Measurements from ENCODE around the gene IL31RA.

The IL31RA gene

GRCh38 chr5:55903121-55903701 is 52.1 kb downstream of the IL31RA start:
- DNase-seq (ENCODE audit: low spot score), result no peak

DNA sequence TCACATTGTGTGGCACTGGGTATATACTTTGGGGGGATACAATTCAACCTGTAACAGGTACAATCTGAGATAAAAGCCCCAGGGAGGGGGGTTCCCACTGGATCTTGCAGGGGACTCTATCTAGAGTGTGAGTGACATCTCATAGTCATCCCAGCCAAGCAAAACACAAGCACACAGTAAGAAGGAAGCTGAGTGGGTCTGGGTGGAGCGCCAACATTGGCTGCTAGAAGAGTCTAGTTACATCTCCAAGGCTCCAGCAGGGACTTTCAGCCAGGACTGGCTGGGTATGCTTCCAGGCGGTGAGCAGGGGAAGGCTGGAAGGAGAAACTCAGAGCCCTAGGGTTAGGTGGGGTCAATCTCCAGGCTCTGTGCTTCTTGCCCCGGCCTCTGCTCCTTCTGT is 53.0 kb downstream of the IL31RA start:
- peak; percentile 20 for DNase-seq (ENCODE audit: low spot score)

- no peak for DNase-seq (ENCODE audit: low spot score)
These were observed 54.1 kb downstream of the IL31RA start for GRCh38 chr5:55905251-55905650.

GRCh38 chr5:55907927-55908326 is 56.8 kb downstream of the IL31RA start:
- DNase-seq (ENCODE audit: low spot score), result no peak

DNA sequence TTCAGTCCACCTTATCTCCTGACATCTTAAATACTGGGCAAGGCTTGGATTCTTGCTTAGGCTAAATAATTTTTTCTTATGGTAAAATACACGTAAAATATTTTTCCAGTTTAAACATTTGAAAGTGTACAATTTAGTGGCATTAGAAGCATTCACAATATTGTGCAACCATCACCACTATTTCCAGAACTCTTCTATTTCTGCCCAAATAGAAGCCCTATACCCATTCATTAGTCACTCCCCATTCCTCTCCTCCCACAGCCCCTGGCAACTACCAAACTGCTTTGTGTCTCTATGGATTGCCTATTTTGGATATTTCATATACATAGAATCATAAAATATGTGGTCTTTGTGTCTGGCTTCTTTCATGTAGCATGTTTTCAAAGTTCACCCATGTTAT is 57.6 kb downstream of the IL31RA start:
- DNase-seq (ENCODE audit: low spot score), result no peak

- no peak for DNase-seq (ENCODE audit: low spot score)
These were observed 60.9 kb downstream of the IL31RA start for GRCh38 chr5:55911784-55912653.

DNA sequence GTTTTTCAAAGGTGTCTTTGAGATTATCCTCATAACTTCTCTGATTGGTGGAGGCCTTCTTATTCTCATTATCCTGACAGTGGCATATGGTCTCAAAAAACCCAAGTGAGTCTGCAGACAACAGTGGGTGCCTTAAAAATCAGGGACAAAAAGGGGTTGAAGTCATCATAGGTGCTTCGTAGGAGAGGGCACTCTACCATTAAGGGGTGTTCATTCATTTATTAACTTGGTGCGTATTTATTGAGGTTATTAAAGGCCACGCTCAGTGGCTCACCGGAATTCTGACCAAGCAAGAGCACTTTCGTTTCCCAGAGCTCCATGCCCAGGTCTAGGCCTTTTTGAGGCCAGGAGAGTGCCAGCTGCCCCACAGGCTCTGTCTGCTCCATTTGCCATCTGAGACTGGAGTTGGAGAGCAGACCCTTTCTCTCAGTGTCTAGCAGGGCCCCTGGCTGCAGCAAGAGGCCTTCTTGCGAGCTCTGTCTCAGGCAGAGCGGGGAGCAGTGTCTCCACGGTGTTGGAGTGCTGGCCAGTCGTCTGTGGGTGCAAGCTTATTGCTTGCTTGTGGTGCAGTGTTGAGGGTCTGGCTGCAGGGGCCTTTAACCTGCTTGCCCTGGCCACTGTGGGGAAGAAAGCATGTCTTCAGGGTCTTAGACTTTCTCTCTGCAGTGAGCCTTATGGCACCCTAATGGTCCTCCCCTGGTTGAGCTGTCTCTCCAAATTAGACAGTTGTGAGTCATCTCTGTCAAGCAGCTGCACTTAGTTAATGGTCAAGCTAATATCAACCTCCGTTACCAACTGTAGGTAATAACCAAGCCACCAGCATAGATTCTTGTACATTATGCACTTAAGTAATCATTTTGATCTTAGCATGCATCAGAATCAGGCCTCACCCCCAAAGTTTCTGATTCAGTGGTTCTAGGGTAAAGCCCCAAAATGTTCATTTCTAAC is 62.6 kb downstream of the IL31RA start:
- no peak for DNase-seq (ENCODE audit: low spot score)

DNA sequence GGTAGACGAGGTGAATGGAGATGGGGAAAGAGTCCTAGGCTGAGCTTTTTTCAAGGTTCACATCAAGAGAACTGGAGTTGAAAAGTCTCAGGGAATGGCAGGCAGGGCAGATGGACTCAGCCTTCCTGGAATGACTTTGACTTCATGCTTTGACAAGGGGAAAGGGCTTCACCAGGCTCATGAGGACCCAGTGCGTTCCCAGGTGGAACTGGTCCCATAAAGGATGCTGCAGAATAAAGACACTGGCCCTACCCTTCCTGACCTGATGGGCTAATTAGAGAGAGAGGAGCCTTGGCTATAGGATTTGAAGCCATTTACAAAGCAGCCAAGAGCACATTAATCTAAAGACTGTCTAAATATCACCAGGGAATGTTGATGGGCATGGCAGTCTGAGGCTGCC is 63.8 kb downstream of the IL31RA start:
- DNase-seq (ENCODE audit: low spot score), result no peak

GRCh38 chr5:55915783-55916182 is 64.6 kb downstream of the IL31RA start:
- no peak for DNase-seq (ENCODE audit: low spot score)

DNA sequence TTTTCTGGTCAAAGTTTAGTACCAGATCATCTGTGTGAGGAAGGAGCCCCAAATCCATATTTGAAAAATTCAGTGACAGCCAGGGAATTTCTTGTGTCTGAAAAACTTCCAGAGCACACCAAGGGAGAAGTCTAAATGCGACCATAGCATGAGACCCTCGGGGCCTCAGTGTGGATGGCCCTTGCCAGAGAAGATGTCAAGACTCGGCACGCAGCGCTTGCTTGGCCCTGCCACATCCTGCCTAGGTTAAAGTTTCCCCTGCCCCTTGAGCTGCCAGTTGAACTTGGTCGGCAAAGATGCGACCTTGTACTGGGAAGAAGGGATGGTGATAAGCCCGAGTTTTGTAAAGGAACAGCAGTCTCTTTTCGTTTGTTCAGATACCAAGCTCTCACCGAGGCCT is 65.8 kb downstream of the IL31RA start:
- no peak for DNase-seq (ENCODE audit: low spot score)

GRCh38 chr5:55917402-55918086 is 66.4 kb downstream of the IL31RA start:
- no peak for DNase-seq (ENCODE audit: low spot score)

GRCh38 chr5:55918087-55919035 is 67.2 kb downstream of the IL31RA start:
- DNase-seq (ENCODE audit: low spot score), result no peak

DNA sequence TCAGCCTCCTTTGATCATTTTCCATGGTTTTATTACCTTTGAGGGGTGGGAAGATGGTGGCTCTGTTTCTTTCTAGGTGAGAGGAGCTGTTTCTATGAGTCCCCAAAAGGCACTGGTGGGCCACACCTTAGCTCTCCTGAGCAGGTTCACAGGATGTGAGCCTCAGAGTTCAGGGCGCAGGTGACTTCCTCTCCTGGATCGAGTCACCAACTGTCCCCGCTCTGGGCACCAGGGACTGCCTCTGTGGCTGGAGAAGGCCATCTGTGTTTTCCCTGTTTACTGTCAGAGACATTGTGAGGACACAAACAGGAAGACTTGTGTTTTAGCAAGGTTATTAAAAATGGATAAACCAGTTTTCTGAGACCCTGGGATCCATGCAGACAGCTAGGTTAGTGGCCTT is 68.5 kb downstream of the IL31RA start:
- DNase-seq (ENCODE audit: low spot score), result no peak

DNA sequence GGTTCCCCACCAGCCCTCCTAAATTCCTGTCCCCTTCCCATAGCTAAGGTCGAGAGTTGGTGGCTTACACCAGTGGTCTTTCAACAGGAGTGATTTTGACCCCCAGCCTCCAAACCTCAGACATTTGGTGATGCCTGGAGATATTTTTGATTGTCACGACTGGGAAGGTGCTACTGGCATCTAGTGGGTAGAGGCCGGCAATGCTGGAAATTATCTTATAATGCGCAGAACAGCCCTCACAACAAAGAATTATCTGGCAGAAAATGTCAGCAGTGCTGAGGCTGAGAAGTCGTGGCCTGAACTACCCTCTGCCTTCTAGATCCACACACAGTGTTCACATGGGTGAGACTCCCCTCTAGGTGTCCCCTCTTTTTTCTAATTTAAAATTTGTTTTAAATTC is 69.6 kb downstream of the IL31RA start:
- DNase-seq (ENCODE audit: low spot score), result no peak

DNA sequence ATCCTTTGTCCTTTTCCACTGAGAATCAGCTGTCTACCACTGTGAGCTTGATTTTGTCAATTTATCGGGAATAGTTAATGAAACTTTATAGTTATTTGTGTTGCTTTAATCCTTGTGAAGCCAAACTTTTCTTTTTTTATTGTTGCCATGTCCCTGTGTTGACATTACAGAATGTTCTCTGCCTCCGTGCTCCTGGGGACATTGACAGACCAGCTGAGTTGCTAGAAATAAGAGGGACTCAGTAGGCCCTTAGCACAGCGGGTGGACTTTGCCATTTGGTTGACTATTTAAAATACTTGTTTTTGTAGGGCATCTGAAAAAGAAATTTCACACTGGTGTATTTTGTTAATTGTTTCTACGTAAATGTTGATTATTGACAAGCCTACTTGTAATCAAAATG is 70.5 kb downstream of the IL31RA start:
- no peak for DNase-seq (ENCODE audit: low spot score)

- DNase-seq (ENCODE audit: low spot score), result no peak
These were observed 72.1 kb downstream of the IL31RA start for GRCh38 chr5:55923177-55923771.

GRCh38 chr5:55923865-55924500 is 72.8 kb downstream of the IL31RA start:
- DNase-seq (ENCODE audit: low spot score), result no peak

DNA sequence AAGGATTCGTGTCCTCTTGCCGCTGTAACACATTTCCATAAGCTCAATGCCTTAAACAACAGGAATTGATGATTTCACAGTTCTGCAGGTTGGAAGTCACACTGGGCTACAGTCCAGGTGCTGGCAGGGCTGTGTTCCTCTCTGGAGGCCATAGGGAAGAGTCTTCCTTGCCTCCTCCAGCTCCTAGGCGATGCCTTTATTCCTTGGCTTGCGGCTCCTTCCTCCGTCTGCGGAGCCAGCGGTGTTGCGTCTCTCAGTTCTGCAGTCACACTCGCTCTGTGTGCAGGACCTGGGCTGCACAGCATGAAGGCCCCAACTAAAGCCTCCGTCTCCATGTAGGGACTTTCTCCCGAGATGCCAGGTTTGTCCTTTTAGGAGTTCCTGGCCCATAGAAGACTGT is 73.6 kb downstream of the IL31RA start:
- DNase-seq (ENCODE audit: low spot score), result no peak

GRCh38 chr5:55925181-55925580 is 74.0 kb downstream of the IL31RA start:
- no peak for DNase-seq (ENCODE audit: low spot score)

GRCh38 chr5:55925712-55926111 is 74.6 kb downstream of the IL31RA start:
- DNase-seq (ENCODE audit: low spot score), result no peak
